A673 (cell line): ENCODE results near the gene C16orf74.

Experiments used
- CTCF ChIP-seq: fragments of 300-800, 200-600 bp; sonication (generic); conservative IDR thresholded peaks from 2 replicates; pipeline ENCODE4 v1.5.1; 2017; ENCODE audit warnings: low read depth, mild to moderate bottlenecking, antibody characterized with exemption, low read length, moderate library complexity, mixed read lengths
- EZH2 ChIP-seq: fragments of 200-600 bp; sonication (generic); IDR thresholded peaks from 2 replicates; pipeline ENCODE4 v1.6.1; 2017; ENCODE audit warnings: borderline replicate concordance, low read depth, mild to moderate bottlenecking, mixed read lengths, antibody characterized with exemption, low read length; ENCODE audit not compliant: poor library complexity, severe bottlenecking

DNA sequence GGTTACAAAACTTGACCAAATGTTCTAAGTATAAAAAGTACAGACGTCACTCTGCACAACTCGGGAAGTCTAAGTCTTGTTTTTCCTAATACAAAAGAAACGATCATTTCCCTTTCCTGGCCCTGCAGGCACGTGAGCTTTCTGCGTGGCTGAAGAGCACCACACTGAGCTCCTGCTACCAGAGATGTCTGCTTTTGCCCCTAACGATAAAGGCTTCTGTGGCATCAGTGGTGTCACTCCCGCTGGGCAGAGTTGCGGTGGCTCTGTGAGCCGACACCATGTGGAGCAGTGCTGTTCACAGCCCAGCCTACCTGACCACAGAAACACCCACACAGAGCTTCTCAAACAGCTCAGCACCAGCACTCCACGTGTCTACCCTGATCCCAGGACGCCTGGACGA is 28.0 kb upstream of the C16orf74 start:
- no peak for TF ChIP-seq CTCF
- no peak for TF ChIP-seq EZH2
